Measurements from ENCODE around the gene ZBTB7A. TPM values are rescaled to one million over a fixed set of nuclear protein-coding genes. Genes with fewer than 3 reads are reported as not detected.

The ZBTB7A gene
- total RNA-seq, 1 experiment from 2014 or later, result 7.2 TPM

GRCh38 chr19:4068047-4068966 is 1.6 kb upstream of the ZBTB7A start:
- no peaks in the 10 kb centered on the region for H3K27me3 ChIP-seq (ENCODE audit: low read length)
- peak overlapping the region; percentile 89; the same call in 1 of the 2 replicates for H3K4me3 ChIP-seq (ENCODE audit: low read length)
- peaks cover 18% of the 10 kb centered on the region for H3K79me2 ChIP-seq (ENCODE audit: low read length)
- no peaks in the 10 kb centered on the region for H3K9me2 ChIP-seq (replicated peaks; ENCODE audit: insufficient read depth, low read length)
- no peaks in the 10 kb centered on the region for H3K9me3 ChIP-seq (ENCODE audit: low read length)
- peak overlapping the region; percentile 83 for H3K4me2 ChIP-seq (ENCODE audit: low read depth, low read length, poor library complexity, severe bottlenecking)
- H3K27ac ChIP-seq (ENCODE audit: low read length), result no peak overlapping the region
- H2AFZ ChIP-seq (ENCODE audit: low read length), result no peak overlapping the region
- peaks cover 17% of the 10 kb centered on the region for H4K20me1 ChIP-seq (ENCODE audit: insufficient read depth, low read depth, low read length)
- peak overlapping the region; percentile 98; the same call in 1 of the 2 replicates for H3K9ac ChIP-seq (ENCODE audit: low read length)
- H3K4me1 ChIP-seq (ENCODE audit: low read length), result peaks cover 18% of the 10 kb centered on the region
- H3K36me3 ChIP-seq (ENCODE audit: insufficient read depth, low read length), result no peaks in the 10 kb centered on the region
- no peak for DNase-seq

DNA sequence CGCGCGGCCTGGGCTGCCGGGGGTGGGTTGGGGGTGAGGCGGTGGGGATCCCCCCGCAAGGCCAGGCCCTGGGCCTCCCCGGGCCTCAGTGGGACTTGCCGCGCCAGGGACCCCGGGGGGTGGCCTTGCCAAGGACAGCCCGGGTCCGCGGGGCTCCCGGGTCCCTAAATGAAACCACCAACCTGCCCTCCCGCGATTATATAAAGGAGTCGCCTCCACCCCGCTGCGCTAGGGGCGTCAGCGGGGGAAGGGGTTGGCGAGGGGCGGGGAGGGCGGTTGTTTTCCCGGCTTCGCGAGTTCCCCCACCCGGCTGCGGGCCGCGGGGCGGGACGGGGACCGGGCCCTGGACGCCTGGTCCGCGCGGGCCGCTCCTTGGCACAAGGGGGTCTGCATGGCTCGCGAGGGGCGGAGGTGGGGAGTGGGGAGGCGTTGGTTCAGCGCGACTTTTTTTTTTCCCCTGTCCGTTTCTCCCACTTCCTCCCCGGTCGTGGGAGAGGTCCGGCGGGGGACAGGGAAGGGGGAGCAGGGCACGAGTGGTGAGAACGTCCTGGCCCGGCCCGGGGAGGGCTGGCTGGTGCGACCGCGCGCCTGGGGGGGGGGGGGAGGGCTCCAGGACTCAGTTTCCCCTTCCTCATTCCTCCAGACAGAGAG is 822 bp upstream of the ZBTB7A start:
- Histone ChIP-seq H3K9me2 (replicated peaks; ENCODE audit: insufficient read depth, low read length) (no peaks in the 10 kb centered on the region), H3K4me3 (ENCODE audit: low read length) (peak overlapping the region; percentile 89), H2AFZ (ENCODE audit: low read length) (peak overlapping the region; percentile 71; the same call in 1 of the 2 replicates), H3K27ac (ENCODE audit: low read length) (no peak overlapping the region), H3K27me3 (ENCODE audit: low read length) (no peaks in the 10 kb centered on the region), H4K20me1 (ENCODE audit: insufficient read depth, low read depth, low read length) (peaks cover 25% of the 10 kb centered on the region), H3K79me2 (ENCODE audit: low read length) (peaks cover 26% of the 10 kb centered on the region), H3K36me3 (ENCODE audit: insufficient read depth, low read length) (no peaks in the 10 kb centered on the region), H3K4me2 (ENCODE audit: low read depth, low read length, poor library complexity, severe bottlenecking) (peak overlapping the region; percentile 83), H3K9me3 (ENCODE audit: low read length) (no peaks in the 10 kb centered on the region), H3K9ac (ENCODE audit: low read length) (peak overlapping the region; percentile 98), H3K4me1 (ENCODE audit: low read length) (peaks cover 26% of the 10 kb centered on the region)
- DNase-seq, result no peak

- peak overlapping the region; percentile 50; the same call in 1 of the 2 replicates for H2AFZ ChIP-seq (ENCODE audit: low read length)
- no peak for DNase-seq
- peaks cover 38% of the 10 kb centered on the region for H4K20me1 ChIP-seq (ENCODE audit: insufficient read depth, low read depth, low read length)
- peak overlapping the region; percentile 89 for H3K4me3 ChIP-seq (ENCODE audit: low read length)
- H3K36me3 ChIP-seq (ENCODE audit: insufficient read depth, low read length), result no peaks in the 10 kb centered on the region
- H3K9ac ChIP-seq (ENCODE audit: low read length), result peak overlapping the region; percentile 98
- peaks cover 39% of the 10 kb centered on the region for H3K79me2 ChIP-seq (ENCODE audit: low read length)
- H3K9me2 ChIP-seq (replicated peaks; ENCODE audit: insufficient read depth, low read length), result no peaks in the 10 kb centered on the region
- no peaks in the 10 kb centered on the region for H3K9me3 ChIP-seq (ENCODE audit: low read length)
- peak overlapping the region; percentile 77 for H3K27ac ChIP-seq (ENCODE audit: low read length)
- H3K27me3 ChIP-seq (ENCODE audit: low read length), result no peaks in the 10 kb centered on the region
- peaks cover 40% of the 10 kb centered on the region for H3K4me1 ChIP-seq (ENCODE audit: low read length)
- peak overlapping the region; percentile 83 for H3K4me2 ChIP-seq (ENCODE audit: low read depth, low read length, poor library complexity, severe bottlenecking)
These were observed 508 bp downstream of the ZBTB7A start for GRCh38 chr19:4066176-4066606.

GRCh38 chr19:4065430-4066175 is 1.1 kb downstream of the ZBTB7A start:
- no peaks in the 10 kb centered on the region for H3K27me3 ChIP-seq (ENCODE audit: low read length)
- H3K79me2 ChIP-seq (ENCODE audit: low read length), result peaks cover 45% of the 10 kb centered on the region
- H3K9me3 ChIP-seq (ENCODE audit: low read length), result no peaks in the 10 kb centered on the region
- H3K27ac ChIP-seq (ENCODE audit: low read length), result no peak overlapping the region
- H3K36me3 ChIP-seq (ENCODE audit: insufficient read depth, low read length), result no peaks in the 10 kb centered on the region
- H3K4me1 ChIP-seq (ENCODE audit: low read length), result peaks cover 46% of the 10 kb centered on the region
- DNase-seq, result peak; percentile 99
- H4K20me1 ChIP-seq (ENCODE audit: insufficient read depth, low read depth, low read length), result peaks cover 44% of the 10 kb centered on the region
- H2AFZ ChIP-seq (ENCODE audit: low read length), result no peak overlapping the region
- peak overlapping the region; percentile 98 for H3K9ac ChIP-seq (ENCODE audit: low read length)
- H3K4me3 ChIP-seq (ENCODE audit: low read length), result peak overlapping the region; percentile 89; the same call in 1 of the 2 replicates
- no peak overlapping the region for H3K4me2 ChIP-seq (ENCODE audit: low read depth, low read length, poor library complexity, severe bottlenecking)
- no peaks in the 10 kb centered on the region for H3K9me2 ChIP-seq (replicated peaks; ENCODE audit: insufficient read depth, low read length)

DNA sequence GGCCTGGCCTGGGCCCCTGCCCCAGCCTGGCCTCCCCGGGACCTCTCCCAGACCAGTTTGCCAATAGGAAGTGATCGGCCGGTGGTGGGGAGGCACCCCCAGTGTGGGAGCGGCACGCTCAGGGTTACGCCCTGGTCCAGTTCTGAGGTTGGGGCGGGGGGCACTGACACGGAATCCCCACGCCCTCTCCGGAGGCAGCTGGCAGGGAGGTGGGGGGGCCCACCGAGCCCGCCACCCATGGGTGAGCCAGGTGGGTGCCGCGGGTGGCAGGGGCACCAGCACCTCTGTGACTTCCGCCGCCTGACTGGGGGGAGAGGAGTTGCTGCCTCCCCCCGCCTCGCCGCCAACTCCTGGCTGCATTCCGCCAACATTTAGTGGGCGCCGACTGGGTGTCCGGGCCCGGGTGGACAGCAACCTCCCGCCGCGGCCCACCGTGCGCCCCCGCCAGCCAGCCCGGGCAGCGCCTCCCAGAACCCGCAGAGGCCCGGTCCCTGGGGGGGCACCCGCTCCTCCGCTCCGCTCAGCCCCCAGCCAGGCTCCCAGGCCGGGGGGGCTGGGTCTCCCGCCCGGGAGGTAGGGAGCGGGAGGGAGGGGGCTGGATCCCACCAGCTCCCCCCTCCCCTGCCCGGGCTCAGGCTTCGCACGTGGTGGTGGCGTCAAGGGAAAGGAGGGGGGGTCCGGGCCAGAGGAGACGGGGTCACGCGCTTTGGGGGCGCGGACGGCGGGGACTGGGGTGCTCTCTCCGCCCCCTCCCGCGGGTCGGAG is 2.0 kb downstream of the ZBTB7A start:
- no peaks in the 10 kb centered on the region for H3K36me3 ChIP-seq (ENCODE audit: insufficient read depth, low read length)
- no peaks in the 10 kb centered on the region for H3K27me3 ChIP-seq (ENCODE audit: low read length)
- no peaks in the 10 kb centered on the region for H3K9me2 ChIP-seq (replicated peaks; ENCODE audit: insufficient read depth, low read length)
- peaks cover 54% of the 10 kb centered on the region for H3K79me2 ChIP-seq (ENCODE audit: low read length)
- peak; percentile 81 for DNase-seq
- H3K9me3 ChIP-seq (ENCODE audit: low read length), result no peaks in the 10 kb centered on the region
- no peak overlapping the region for H2AFZ ChIP-seq (ENCODE audit: low read length)
- H4K20me1 ChIP-seq (ENCODE audit: insufficient read depth, low read depth, low read length), result peaks cover 53% of the 10 kb centered on the region
- peaks cover 55% of the 10 kb centered on the region for H3K4me1 ChIP-seq (ENCODE audit: low read length)
- peak overlapping the region; percentile 99 for H3K9ac ChIP-seq (ENCODE audit: low read length)
- peak overlapping the region; percentile 97 for H3K4me3 ChIP-seq (ENCODE audit: low read length)
- H3K4me2 ChIP-seq (ENCODE audit: low read depth, low read length, poor library complexity, severe bottlenecking), result peak overlapping the region; percentile 98
- peak overlapping the region; percentile 79 for H3K27ac ChIP-seq (ENCODE audit: low read length)

DNA sequence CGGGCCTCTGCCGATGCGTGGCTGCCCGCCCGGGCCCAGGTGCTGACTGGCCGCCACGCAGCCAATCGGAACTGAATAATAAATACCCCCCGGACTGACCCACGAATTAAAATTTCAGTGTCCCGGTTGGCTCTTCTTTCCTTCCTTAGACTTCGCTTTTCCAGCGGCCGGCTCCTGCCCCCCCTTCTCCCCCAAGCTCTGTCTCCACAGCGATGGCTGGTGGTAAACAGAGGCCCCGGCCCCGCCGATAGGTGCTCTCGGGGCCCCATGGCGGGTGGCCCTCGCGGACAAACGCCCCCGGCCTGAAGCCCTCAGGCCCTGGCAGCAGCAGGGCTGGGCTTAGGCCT is 2.6 kb downstream of the ZBTB7A start:
- Histone ChIP-seq H2AFZ (ENCODE audit: low read length) (no peak overlapping the region), H3K4me1 (ENCODE audit: low read length) (peaks cover 58% of the 10 kb centered on the region), H3K79me2 (ENCODE audit: low read length) (peaks cover 60% of the 10 kb centered on the region), H3K36me3 (ENCODE audit: insufficient read depth, low read length) (no peaks in the 10 kb centered on the region), H3K9ac (ENCODE audit: low read length) (peak overlapping the region; percentile 99), H3K9me2 (replicated peaks; ENCODE audit: insufficient read depth, low read length) (no peaks in the 10 kb centered on the region), H3K4me2 (ENCODE audit: low read depth, low read length, poor library complexity, severe bottlenecking) (peak overlapping the region; percentile 98), H3K27me3 (ENCODE audit: low read length) (no peaks in the 10 kb centered on the region), H4K20me1 (ENCODE audit: insufficient read depth, low read depth, low read length) (peaks cover 59% of the 10 kb centered on the region), H3K27ac (ENCODE audit: low read length) (peak overlapping the region; percentile 79), H3K4me3 (ENCODE audit: low read length) (peak overlapping the region; percentile 97), H3K9me3 (ENCODE audit: low read length) (no peaks in the 10 kb centered on the region)
- DNase-seq, result no peak

GRCh38 chr19:4063369-4064148 is 3.1 kb downstream of the ZBTB7A start:
- H3K4me3 ChIP-seq (ENCODE audit: low read length), result peak overlapping the region; percentile 97
- no peaks in the 10 kb centered on the region for H3K36me3 ChIP-seq (ENCODE audit: insufficient read depth, low read length)
- no peak overlapping the region for H2AFZ ChIP-seq (ENCODE audit: low read length)
- H3K9me3 ChIP-seq (ENCODE audit: low read length), result no peaks in the 10 kb centered on the region
- peak overlapping the region; percentile 98 for H3K4me2 ChIP-seq (ENCODE audit: low read depth, low read length, poor library complexity, severe bottlenecking)
- no peaks in the 10 kb centered on the region for H3K27me3 ChIP-seq (ENCODE audit: low read length)
- H3K9ac ChIP-seq (ENCODE audit: low read length), result peak overlapping the region; percentile 99
- peaks cover 64% of the 10 kb centered on the region for H4K20me1 ChIP-seq (ENCODE audit: insufficient read depth, low read depth, low read length)
- H3K27ac ChIP-seq (ENCODE audit: low read length), result peak overlapping the region; percentile 79
- peaks cover 65% of the 10 kb centered on the region for H3K79me2 ChIP-seq (ENCODE audit: low read length)
- H3K9me2 ChIP-seq (replicated peaks; ENCODE audit: insufficient read depth, low read length), result no peaks in the 10 kb centered on the region
- DNase-seq, result no peak
- H3K4me1 ChIP-seq (ENCODE audit: low read length), result peaks cover 58% of the 10 kb centered on the region

Data from Karpas-422 (cell line).